ENCODE measurements around the gene TPT1. TPM values are rescaled to one million over a fixed set of nuclear protein-coding genes. Genes with fewer than 3 reads are reported as not detected.

Gene TPT1
- total and polyA plus RNA-seq, 2 experiments from 2014 or later: 1,047 to 6,453 TPM

- H3K4me1 ChIP-seq (ENCODE audit: insufficient read depth): peaks cover 22% of the 10 kb centered on the region
- H3K27me3 ChIP-seq: no peaks in the 10 kb centered on the region
- H3K4me2 ChIP-seq: peak overlapping the region; percentile 74
- no peak for DNase-seq (ENCODE audit: low spot score)
- H3K36me3 ChIP-seq (replicated peaks; ENCODE audit: insufficient read depth, low read depth): peaks cover 13% of the 10 kb centered on the region
- no peaks in the 10 kb centered on the region for H3K9me3 ChIP-seq (ENCODE audit: low read depth)
- H3K4me3 ChIP-seq: peak overlapping the region; percentile 52
- peak overlapping the region; percentile 95 for H3K27ac ChIP-seq
- peak overlapping the region; percentile 57 for H2AFZ ChIP-seq
- no peak for TF ChIP-seq CTCF (IDR thresholded peaks at IDR 0.05; ENCODE audit: poor library complexity)
- TF ChIP-seq EZH2phosphoT487 (IDR thresholded peaks at IDR 0.05; ENCODE audit: low read depth, severe bottlenecking, unreplicated experiment): no peak
- TF ChIP-seq EZH2 (IDR thresholded peaks at IDR 0.05; ENCODE audit: borderline replicate concordance): no peak
- H3K79me2 ChIP-seq: peaks cover 66% of the 10 kb centered on the region
- 31% methylated on average over 17 of the region's 17 CpGs for WGBS (ENCODE audit: low lambda C conversion rate, missing lambda C conversion rate)
- no peaks in the 10 kb centered on the region for H3K9me2 ChIP-seq (replicated peaks; ENCODE audit: insufficient read depth)
- H4K20me1 ChIP-seq (ENCODE audit: insufficient read depth, poor library complexity, severe bottlenecking): peaks cover 34% of the 10 kb centered on the region
Observed at GRCh38 chr13:45341799-45342500, 967 bp upstream of the TPT1 start.

- WGBS (ENCODE audit: low lambda C conversion rate, missing lambda C conversion rate): 1% methylated on average over 55 of the region's 64 CpGs
- peaks cover 80% of the 10 kb centered on the region for H3K79me2 ChIP-seq
Observed at GRCh38 chr13:45340422-45341033, 455 bp downstream of the TPT1 start.

GRCh38 chr13:45339867-45340266, 1.1 kb downstream of the TPT1 start:
- 10% methylated on average over 11 of the region's 11 CpGs for WGBS (ENCODE audit: low lambda C conversion rate, missing lambda C conversion rate)
- peak overlapping the region; percentile 86 for H3K4me2 ChIP-seq
- peaks cover 13% of the 10 kb centered on the region for H3K36me3 ChIP-seq (replicated peaks; ENCODE audit: insufficient read depth, low read depth)
- H2AFZ ChIP-seq: no peak overlapping the region
- DNase-seq (ENCODE audit: low spot score): no peak
- H3K4me1 ChIP-seq (ENCODE audit: insufficient read depth): peaks cover 25% of the 10 kb centered on the region
- peak overlapping the region; percentile 81 for H3K4me3 ChIP-seq
- no peak for TF ChIP-seq CTCF (IDR thresholded peaks at IDR 0.05; ENCODE audit: poor library complexity)
- TF ChIP-seq EZH2phosphoT487 (IDR thresholded peaks at IDR 0.05; ENCODE audit: low read depth, severe bottlenecking, unreplicated experiment): no peak
- TF ChIP-seq EZH2 (IDR thresholded peaks at IDR 0.05; ENCODE audit: borderline replicate concordance): no peak
- H3K79me2 ChIP-seq: peaks cover 86% of the 10 kb centered on the region
- no peaks in the 10 kb centered on the region for H3K27me3 ChIP-seq
- H3K9me3 ChIP-seq (ENCODE audit: low read depth): no peaks in the 10 kb centered on the region
- H3K9me2 ChIP-seq (replicated peaks; ENCODE audit: insufficient read depth): no peaks in the 10 kb centered on the region
- peaks cover 55% of the 10 kb centered on the region for H4K20me1 ChIP-seq (ENCODE audit: insufficient read depth, poor library complexity, severe bottlenecking)
- H3K27ac ChIP-seq: peak overlapping the region; percentile 99

More at GRCh38 chr13:45340422-45341033, 455 bp downstream of the TPT1 start:
- Histone ChIP-seq H4K20me1 (ENCODE audit: insufficient read depth, poor library complexity, severe bottlenecking) (peaks cover 48% of the 10 kb centered on the region), H3K4me2 (peak overlapping the region; percentile 86), H3K9me3 (ENCODE audit: low read depth) (no peaks in the 10 kb centered on the region), H3K9me2 (replicated peaks; ENCODE audit: insufficient read depth) (no peaks in the 10 kb centered on the region), H3K36me3 (replicated peaks; ENCODE audit: insufficient read depth, low read depth) (peaks cover 13% of the 10 kb centered on the region), H3K27me3 (no peaks in the 10 kb centered on the region), H3K27ac (peak overlapping the region; percentile 99), H2AFZ (peak overlapping the region; percentile 7), H3K4me1 (ENCODE audit: insufficient read depth) (peaks cover 23% of the 10 kb centered on the region), H3K4me3 (peak overlapping the region; percentile 81)
- peak; percentile 95 for DNase-seq (ENCODE audit: low spot score)
- peak; percentile 39 for TF ChIP-seq CTCF (IDR thresholded peaks at IDR 0.05; ENCODE audit: poor library complexity)
- no peak for TF ChIP-seq EZH2phosphoT487 (IDR thresholded peaks at IDR 0.05; ENCODE audit: low read depth, severe bottlenecking, unreplicated experiment)
